NCI-H82 (cell line): ENCODE measurements around the gene ADAM11.
"Not testable (repeated sequence)": the region's sequence is repeated elsewhere in the genome, so short reads cannot be mapped to it uniquely, and the experiment has no call there.

Experiments used
- DNase-seq: peaks from one replicate; lab custom pipeline; 2025; lab: John Stamatoyannopoulos, UW

ADAM11 gene

DNA sequence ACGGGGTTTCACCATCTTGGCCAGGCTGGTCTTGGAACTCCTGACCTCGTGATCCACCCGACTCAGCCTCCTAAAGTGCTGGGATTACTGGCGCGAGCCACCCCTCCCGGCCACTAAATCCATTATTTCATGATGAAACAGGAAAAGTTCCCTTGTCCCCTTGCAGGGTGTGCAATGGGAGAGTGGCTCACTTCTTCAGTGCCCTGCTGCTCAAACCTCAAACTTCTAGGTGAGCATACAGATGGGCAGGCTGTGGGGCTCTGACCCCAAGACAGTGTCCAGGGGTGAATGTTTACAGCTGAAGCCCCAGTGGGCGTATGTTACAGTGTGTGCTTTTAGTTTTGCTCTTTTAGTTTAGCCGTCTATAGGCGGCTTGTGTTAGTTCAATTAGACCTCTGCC, 36.6 kb downstream of the ADAM11 start:
- no peak for DNase-seq

- no peak for DNase-seq
Observed at GRCh38 chr17:44795928-44796327, 37.1 kb downstream of the ADAM11 start.

- DNase-seq, result no peak
Observed at GRCh38 chr17:44796731-44797130, 37.9 kb downstream of the ADAM11 start.

GRCh38 chr17:44797802-44798201, 39.0 kb downstream of the ADAM11 start:
- DNase-seq, result no peak

GRCh38 chr17:44798356-44798755, 39.6 kb downstream of the ADAM11 start:
- no peak for DNase-seq

- no peak for DNase-seq
Observed at GRCh38 chr17:44801880-44802279, 43.1 kb downstream of the ADAM11 start.

GRCh38 chr17:44804302-44805089, 45.7 kb downstream of the ADAM11 start:
- DNase-seq, result no peak

DNA sequence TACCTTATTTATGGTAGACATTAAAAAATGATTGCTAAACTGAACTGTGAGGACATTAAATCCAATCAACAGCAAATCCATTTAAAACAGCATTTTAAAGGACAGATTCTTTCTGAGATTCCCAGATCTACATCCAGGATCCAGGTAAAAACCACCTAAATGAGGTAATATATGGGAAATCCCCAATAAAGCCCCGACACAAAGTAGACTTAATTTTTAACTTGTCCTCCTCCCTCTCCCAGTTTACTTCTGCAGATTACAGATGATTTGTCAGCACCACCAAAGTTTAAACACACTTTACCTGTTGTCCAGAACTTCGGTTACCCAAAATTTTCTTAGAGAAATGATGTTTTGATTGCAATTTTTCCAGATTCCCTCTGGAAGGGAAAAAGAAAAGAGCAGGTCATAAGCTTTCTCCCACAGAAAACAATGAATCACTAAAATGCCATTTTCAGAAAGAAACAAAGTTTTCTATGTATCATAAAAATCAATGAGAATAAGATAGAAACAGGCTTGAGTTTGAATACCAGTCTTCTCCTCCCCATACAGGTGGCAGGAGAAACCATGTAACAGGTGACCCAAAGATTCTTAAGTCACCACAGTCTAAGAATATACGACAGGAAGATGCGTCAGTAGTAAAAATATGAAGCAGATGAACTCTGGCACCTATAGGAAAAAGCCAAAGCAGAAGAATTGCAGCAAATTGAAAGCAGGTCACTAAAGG, 48.5 kb downstream of the ADAM11 start:
- DNase-seq, result no peak

- DNase-seq, result peak; percentile 97
Observed at GRCh38 chr17:44807817-44808155, 49.0 kb downstream of the ADAM11 start.

GRCh38 chr17:44808156-44808555, 49.4 kb downstream of the ADAM11 start:
- peak; percentile 16 for DNase-seq

DNA sequence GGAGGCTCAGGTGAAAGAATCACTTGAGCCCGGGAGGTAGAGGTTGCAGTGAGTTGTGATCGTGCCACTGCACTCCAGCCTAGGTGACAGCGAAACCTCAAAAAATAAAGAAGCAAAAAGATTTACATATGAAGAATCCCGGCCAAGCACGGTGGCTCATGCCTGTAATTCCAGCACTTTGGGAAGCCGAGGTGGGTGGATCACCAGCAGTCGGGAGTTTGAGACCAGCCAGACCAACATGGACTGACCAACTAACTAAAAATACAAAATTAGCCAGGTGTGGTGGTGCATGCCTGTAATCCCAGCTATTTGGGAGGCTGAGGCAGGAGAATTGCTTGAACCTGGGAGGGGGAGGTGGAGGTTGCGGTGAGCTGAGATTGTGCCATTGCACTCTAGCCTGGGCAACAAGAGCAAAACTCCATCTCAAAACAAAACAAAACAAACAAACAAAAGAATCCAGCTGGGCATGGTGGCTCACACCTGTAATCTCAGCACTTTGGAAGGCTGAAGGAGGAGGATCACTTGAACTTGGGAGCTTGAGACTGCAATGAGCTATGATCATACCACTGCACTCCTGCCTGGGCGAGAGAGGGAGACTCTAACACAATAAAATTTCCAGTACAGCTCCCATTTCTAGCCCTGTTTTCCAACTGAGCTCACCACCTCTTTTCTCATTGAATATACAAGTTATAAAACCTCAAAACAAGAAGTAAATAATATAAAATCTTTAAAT, 50.0 kb downstream of the ADAM11 start:
- not testable (repeated sequence) for DNase-seq

- DNase-seq, result no peak
Observed at GRCh38 chr17:44812263-44812662, 53.5 kb downstream of the ADAM11 start.

DNA sequence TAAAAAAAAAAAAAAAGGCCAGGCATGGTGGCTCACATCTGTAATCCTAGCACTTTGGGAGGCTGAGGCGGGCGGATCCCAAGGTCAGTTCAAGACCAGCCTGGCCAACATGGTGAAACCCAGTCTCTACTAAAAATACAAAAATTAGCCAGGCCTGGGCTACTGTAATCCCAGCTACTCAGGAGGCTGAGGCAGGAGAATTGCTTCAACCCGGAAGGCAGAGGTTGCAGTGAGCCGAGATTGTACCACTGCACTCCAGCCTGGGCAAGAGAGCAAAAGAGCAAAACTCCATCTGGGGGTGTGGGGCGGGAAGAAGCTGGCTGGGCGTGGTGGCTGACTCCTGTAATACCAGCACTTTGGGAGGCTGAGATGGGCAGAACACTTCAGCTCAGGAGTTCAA, 59.7 kb downstream of the ADAM11 start:
- not testable (repeated sequence) for DNase-seq

DNA sequence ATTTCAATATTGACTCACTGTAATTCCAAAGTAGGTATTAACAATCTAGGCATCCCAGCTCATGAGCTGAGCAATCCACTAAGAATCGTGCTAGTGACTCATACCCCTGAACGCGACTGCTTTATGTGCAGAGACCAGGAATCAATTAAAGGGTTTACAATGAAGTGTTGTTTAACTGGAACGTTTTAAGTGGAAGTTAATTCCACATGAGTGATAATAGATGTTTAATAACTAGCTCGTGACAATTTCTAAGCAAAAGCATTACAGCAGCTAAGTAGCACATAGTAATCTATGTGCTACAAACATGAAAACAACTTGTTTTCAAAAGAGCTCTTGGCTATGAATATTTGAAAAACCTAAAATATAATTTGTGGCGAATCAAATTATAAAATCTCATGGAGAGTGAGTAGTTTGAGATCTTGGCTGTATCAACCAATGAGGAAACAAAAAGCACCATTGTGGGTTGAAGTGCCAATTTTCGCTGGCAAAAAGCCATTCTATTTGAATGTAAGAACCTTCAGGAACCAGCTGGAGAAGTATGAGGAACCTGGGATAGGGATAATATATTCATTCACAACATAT, 61.9 kb downstream of the ADAM11 start:
- peak; percentile 64 for DNase-seq

- not testable (repeated sequence) for DNase-seq
Observed at GRCh38 chr17:44825236-44825635, 66.4 kb downstream of the ADAM11 start.

DNA sequence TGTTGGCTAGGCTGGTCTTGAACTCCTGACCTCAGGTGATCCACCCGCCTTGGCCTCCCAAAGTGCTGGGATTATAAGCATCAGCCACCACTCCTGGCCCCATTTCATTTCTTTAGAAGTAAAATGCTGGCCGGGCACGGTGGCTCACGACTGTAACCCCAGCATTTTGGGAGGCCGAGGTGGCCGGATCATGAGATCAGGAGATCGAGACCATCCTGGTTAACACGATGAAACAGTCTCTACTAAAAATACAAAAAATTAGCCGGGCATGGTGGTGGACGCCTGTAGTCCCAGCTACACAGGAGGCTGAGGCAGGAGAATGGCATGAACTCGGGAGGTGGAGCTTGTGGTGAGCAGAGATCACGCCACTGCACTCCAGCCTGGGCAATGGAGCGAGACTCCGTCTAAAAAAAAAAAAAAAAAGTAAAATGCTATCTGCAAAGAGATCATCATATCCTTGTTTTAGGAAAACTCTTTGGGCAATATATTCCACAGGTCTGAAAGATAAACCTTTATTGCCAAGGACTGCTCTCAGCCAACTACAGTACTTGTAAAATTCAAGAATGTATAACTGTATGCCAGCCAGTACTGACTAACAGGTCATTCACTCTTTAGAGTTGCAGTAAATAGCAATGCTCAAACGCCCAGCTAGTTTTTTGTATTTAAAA, 67.5 kb downstream of the ADAM11 start:
- DNase-seq, result no peak

DNA sequence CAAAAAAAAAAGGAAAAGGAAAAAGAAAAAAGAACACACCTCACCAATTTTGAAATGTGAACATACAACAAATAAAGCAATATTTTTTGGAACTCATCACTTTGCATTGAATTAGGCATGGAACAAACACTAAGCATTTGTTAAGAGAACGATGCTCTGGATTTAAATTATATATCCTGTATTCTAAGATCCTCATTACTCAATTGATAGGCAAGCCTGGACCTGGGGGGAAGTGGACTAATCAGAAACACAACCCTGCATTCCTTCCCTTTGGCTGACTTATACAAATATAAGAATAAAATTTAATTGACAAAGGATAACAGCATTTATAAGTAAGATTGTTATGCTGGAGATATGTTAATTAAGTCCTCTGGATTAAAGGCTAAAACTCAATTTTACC, 69.1 kb downstream of the ADAM11 start:
- no peak for DNase-seq

- DNase-seq, result no peak
Observed at GRCh38 chr17:44828919-44829522, 70.2 kb downstream of the ADAM11 start.

- DNase-seq, result peak; percentile 67
Observed at GRCh38 chr17:44829523-44830358, 71.0 kb downstream of the ADAM11 start, which contains the start of gene GJC1. Gene GJC1, minus strand, starts transcription at chr17:44830287. Its CDS starts 24,470 bp downstream, at chr17:44805817.
